Hepatocyte (in vitro differentiated cells): Measurements from ENCODE around the gene C9orf152. TPM values are rescaled to one million over a fixed set of nuclear protein-coding genes. Genes with fewer than 3 reads are reported as not detected.

Experiments used
- DNase-seq: peaks from one replicate; pipeline ENCODE4 v3.0.0-alpha.2; 2016; ENCODE audit warnings: low spot score
- H2AFZ ChIP-seq: fragments of 200-600 bp; sonication (generic); 2 replicates; pipeline ENCODE4 v1.6.0; 2016; ENCODE audit warnings: antibody characterized with exemption, mild to moderate bottlenecking
- H3K27ac ChIP-seq: fragments of 200-600 bp; sonication (generic); 2 replicates; pipeline ENCODE4 v1.5.1; 2016; ENCODE audit warnings: mild to moderate bottlenecking
- H3K27me3 ChIP-seq: fragments of 200-600 bp; sonication (generic); 2 replicates; pipeline ENCODE4 v1.6.1; 2016
- H3K36me3 ChIP-seq: fragments of 200-600 bp; sonication (generic); replicated peaks from 2 replicates; pipeline ENCODE4 v1.5.1; 2016; ENCODE audit warnings: low read depth; ENCODE audit not compliant: insufficient read depth
- H3K4me1 ChIP-seq: fragments of 200-600 bp; sonication (generic); 2 replicates; pipeline ENCODE4 v1.5.1; 2016; ENCODE audit warnings: mild to moderate bottlenecking, moderate library complexity; ENCODE audit not compliant: insufficient read depth
- H3K4me2 ChIP-seq: fragments of 200-600 bp; sonication (generic); 2 replicates; pipeline ENCODE4 v1.6.0; 2016
- H3K4me3 ChIP-seq: fragments of 200-600 bp; sonication (generic); 2 replicates; pipeline ENCODE4 v1.5.1; 2016; ENCODE audit warnings: mild to moderate bottlenecking
- H3K79me2 ChIP-seq: fragments of 200-600 bp; sonication (generic); 2 replicates; pipeline ENCODE4 v1.6.0; 2017; ENCODE audit warnings: mild to moderate bottlenecking
- H3K9me2 ChIP-seq: fragments of 200-600 bp; sonication (generic); replicated peaks from 2 replicates; pipeline ENCODE4 v1.6.0; 2017; ENCODE audit warnings: mild to moderate bottlenecking; ENCODE audit not compliant: insufficient read depth
- H3K9me3 ChIP-seq: fragments of 200-600 bp; sonication (generic); 2 replicates; pipeline ENCODE4 v1.5.1; 2016; ENCODE audit warnings: low read depth, mild to moderate bottlenecking
- H4K20me1 ChIP-seq: fragments of 200-600 bp; sonication (generic); 2 replicates; pipeline ENCODE4 v1.6.0; 2016; ENCODE audit warnings: mild to moderate bottlenecking; ENCODE audit not compliant: insufficient read depth, poor library complexity, severe bottlenecking
- EZH2 ChIP-seq: fragments of 200-600 bp; sonication (generic); IDR thresholded peaks from 2 replicates; pipeline ENCODE4 v1.6.1; 2016; ENCODE audit warnings: antibody characterized with exemption, mild to moderate bottlenecking, borderline replicate concordance
- EZH2phosphoT487 ChIP-seq: fragments of 200-600 bp; sonication (generic); IDR thresholded peaks from one replicate; pipeline ENCODE4 v1.6.1; 2018; ENCODE audit warnings: antibody characterized with exemption, mild to moderate bottlenecking, low read depth, moderate library complexity; ENCODE audit not compliant: unreplicated experiment, severe bottlenecking
- WGBS: methylation state at CpG from one replicate; pipeline ENCODE4 v1.1.6; 2016; ENCODE audit warnings: low lambda C conversion rate; ENCODE audit errors: missing lambda C conversion rate; 5-methylcytosine and 5-hydroxymethylcytosine counted together
- polyA plus RNA-seq: library from polyadenylated mRNA; unstranded; fragments of >200 nt; fragmentation: Nextera tagmentation; extraction: Ambion mirVana; gene quantifications from 2 replicates; pipeline ENCODE4 v1.2.1, GENCODE V29; 2016
- total RNA-seq: library from RNA; depleted of rRNA; stranded (reverse); fragments of >200 nt; gene quantifications from 2 replicates; pipeline ENCODE4 v1.2.3, GENCODE V29; 2014
- TF ChIP-seq, protein P1 (sequence below): fragments of 200-600 bp; sonication (generic); IDR thresholded peaks from 2 replicates; pipeline ENCODE4 v1.5.1; 2016; ENCODE audit warnings: antibody characterized with exemption, mild to moderate bottlenecking; ENCODE audit not compliant: poor library complexity

C9orf152 gene
- total and polyA plus RNA-seq, 2 experiments from 2014 or later, result 0.68 to 1.2 TPM

GRCh38 chr9:110220809-110221208, 12.8 kb upstream of the C9orf152 start:
- Histone ChIP-seq H3K4me3 (no peak overlapping the region), H3K79me2 (no peaks in the 10 kb centered on the region), H3K9me3 (no peaks in the 10 kb centered on the region), H3K27me3 (no peaks in the 10 kb centered on the region), H3K27ac (peak overlapping the region; percentile 74), H3K9me2 (no peaks in the 10 kb centered on the region), H3K4me2 (peak overlapping the region; percentile 42), H4K20me1 (no peaks in the 10 kb centered on the region), H3K4me1 (peaks cover 9% of the 10 kb centered on the region), H3K36me3 (no peaks in the 10 kb centered on the region), H2AFZ (no peak overlapping the region)
- WGBS, result 54% methylated on average over 3 of the region's 3 CpGs
- peak; percentile 73 for DNase-seq
- TF ChIP-seq EZH2, result no peak
- TF ChIP-seq, protein P1, sequence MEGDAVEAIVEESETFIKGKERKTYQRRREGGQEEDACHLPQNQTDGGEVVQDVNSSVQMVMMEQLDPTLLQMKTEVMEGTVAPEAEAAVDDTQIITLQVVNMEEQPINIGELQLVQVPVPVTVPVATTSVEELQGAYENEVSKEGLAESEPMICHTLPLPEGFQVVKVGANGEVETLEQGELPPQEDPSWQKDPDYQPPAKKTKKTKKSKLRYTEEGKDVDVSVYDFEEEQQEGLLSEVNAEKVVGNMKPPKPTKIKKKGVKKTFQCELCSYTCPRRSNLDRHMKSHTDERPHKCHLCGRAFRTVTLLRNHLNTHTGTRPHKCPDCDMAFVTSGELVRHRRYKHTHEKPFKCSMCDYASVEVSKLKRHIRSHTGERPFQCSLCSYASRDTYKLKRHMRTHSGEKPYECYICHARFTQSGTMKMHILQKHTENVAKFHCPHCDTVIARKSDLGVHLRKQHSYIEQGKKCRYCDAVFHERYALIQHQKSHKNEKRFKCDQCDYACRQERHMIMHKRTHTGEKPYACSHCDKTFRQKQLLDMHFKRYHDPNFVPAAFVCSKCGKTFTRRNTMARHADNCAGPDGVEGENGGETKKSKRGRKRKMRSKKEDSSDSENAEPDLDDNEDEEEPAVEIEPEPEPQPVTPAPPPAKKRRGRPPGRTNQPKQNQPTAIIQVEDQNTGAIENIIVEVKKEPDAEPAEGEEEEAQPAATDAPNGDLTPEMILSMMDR, result no peak
- no peak for TF ChIP-seq EZH2phosphoT487

DNA sequence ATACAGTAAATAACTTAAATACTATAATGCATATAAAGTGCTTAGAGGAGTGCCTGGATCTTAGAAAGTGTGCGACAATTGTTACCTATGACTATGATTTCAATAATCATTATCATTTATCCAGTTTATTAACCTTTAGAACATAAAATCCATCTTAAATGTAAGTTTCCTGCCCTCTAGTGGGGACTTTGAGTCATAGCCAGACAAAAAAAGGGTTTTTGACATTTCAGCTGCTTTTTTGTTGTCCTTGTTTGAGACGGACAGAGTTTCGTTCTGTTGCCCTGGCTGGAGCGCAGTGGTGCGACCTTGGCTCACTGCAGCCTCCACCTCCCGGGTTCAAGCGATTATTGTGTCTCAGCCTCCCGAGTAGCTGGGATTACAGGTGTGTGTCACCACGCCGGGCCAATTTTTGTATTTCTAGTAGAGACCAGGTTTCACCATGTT, 9.7 kb upstream of the C9orf152 start:
- Histone ChIP-seq H3K9me2 (no peaks in the 10 kb centered on the region), H3K27ac (no peak overlapping the region), H4K20me1 (no peaks in the 10 kb centered on the region), H3K27me3 (no peaks in the 10 kb centered on the region), H3K4me3 (no peak overlapping the region), H3K4me1 (peaks cover 9% of the 10 kb centered on the region), H3K9me3 (no peaks in the 10 kb centered on the region), H3K36me3 (no peaks in the 10 kb centered on the region), H2AFZ (no peak overlapping the region), H3K4me2 (no peak overlapping the region), H3K79me2 (no peaks in the 10 kb centered on the region)
- WGBS, result 37% methylated on average over 10 of the region's 10 CpGs
- DNase-seq, result peak; percentile 62
- TF ChIP-seq, protein P1, result peak; percentile 84
- TF ChIP-seq EZH2 (no peak), EZH2phosphoT487 (no peak)

GRCh38 chr9:110214586-110215355, 6.8 kb upstream of the C9orf152 start:
- Histone ChIP-seq H3K27me3 (no peaks in the 10 kb centered on the region), H3K4me1 (no peaks in the 10 kb centered on the region), H3K9me3 (no peaks in the 10 kb centered on the region), H3K27ac (peak overlapping the region; percentile 21), H3K4me3 (no peak overlapping the region), H2AFZ (no peak overlapping the region), H3K4me2 (no peak overlapping the region), H4K20me1 (no peaks in the 10 kb centered on the region), H3K36me3 (no peaks in the 10 kb centered on the region), H3K79me2 (no peaks in the 10 kb centered on the region), H3K9me2 (no peaks in the 10 kb centered on the region)
- DNase-seq, result peak; percentile 24
- 67% methylated on average over 2 of the region's 2 CpGs for WGBS
- TF ChIP-seq EZH2phosphoT487 (no peak), EZH2 (no peak)
- TF ChIP-seq, protein P1, result no peak
